ENCODE measurements around the gene SHC1. TPM values are rescaled to one million over a fixed set of nuclear protein-coding genes. Genes with fewer than 3 reads are reported as not detected.
A peak's percentile ranks its signal among the peaks of the same experiment; 100 is the strongest.

The SHC1 gene
- total and polyA plus RNA-seq, 2 donors from 2014 or later: 43.8 to 153 TPM

- FAIRE-seq: no peak
- intact Hi-C loops (cut with DNase I): no loop called here
- Histone ChIP-seq H3K4me3 (ENCODE audit: low read length in 3 of 3) (no peak overlapping the region), H3K4me1 (ENCODE audit: control insufficient read depth in 2 of 3, insufficient read depth in 2 of 3, low read depth in 1 of 3, low read length in 3 of 3) (peaks cover 4 to 36% (median 26%) of the 10 kb centered on the region in 3 donors), H3K9ac (ENCODE audit: low read length in 3 of 3) (no peak overlapping the region), H3K36me3 (ENCODE audit: control insufficient read depth in 2 of 3, insufficient read depth in 3 of 3, low read length in 3 of 3) (no peaks in the 10 kb centered on the region), H3K27me3 (ENCODE audit: control insufficient read depth, insufficient read depth, low read length) (no peaks in the 10 kb centered on the region), H3K27ac (ENCODE audit: low read depth in 2 of 2, low read length in 2 of 2) (no peak overlapping the region), H3K9me3 (ENCODE audit: control insufficient read depth in 2 of 3, insufficient read depth in 1 of 3, low read length in 3 of 3) (no peaks in the 10 kb centered on the region)
- DNase-seq: no peak
- TF ChIP-seq CTCF (IDR thresholded peaks at IDR 0.05; ENCODE audit: borderline replicate concordance, extremely low read depth, insufficient read depth): no peak
Observed at GRCh38 chr1:154958036-154958435, 12.5 kb downstream of the SHC1 start.

- Histone ChIP-seq H3K27ac (ENCODE audit: low read depth in 2 of 2, low read length in 2 of 2) (no peak overlapping the region), H3K4me1 (ENCODE audit: control insufficient read depth in 2 of 3, insufficient read depth in 2 of 3, low read depth in 1 of 3, low read length in 3 of 3) (peaks cover 4 to 38% (median 26%) of the 10 kb centered on the region in 3 donors), H3K36me3 (ENCODE audit: control insufficient read depth in 2 of 3, insufficient read depth in 3 of 3, low read length in 3 of 3) (no peaks in the 10 kb centered on the region), H3K9ac (ENCODE audit: low read length in 3 of 3) (no peak overlapping the region), H3K4me3 (ENCODE audit: low read length in 3 of 3) (no peak overlapping the region), H3K27me3 (ENCODE audit: control insufficient read depth, insufficient read depth, low read length) (no peaks in the 10 kb centered on the region), H3K9me3 (ENCODE audit: control insufficient read depth in 2 of 3, insufficient read depth in 1 of 3, low read length in 3 of 3) (no peaks in the 10 kb centered on the region)
- no peak for TF ChIP-seq CTCF (IDR thresholded peaks at IDR 0.05; ENCODE audit: borderline replicate concordance, extremely low read depth, insufficient read depth)
- FAIRE-seq (no peak), DNase-seq (peak in 1 of 5 donors; percentile 41)
- intact Hi-C loops (cut with DNase I): no loop called here
Observed at GRCh38 chr1:154957091-154957657, 13.4 kb downstream of the SHC1 start.

- H3K36me3 ChIP-seq (ENCODE audit: control insufficient read depth in 2 of 3, insufficient read depth in 3 of 3, low read length in 3 of 3): no peaks in the 10 kb centered on the region
- no peak overlapping the region for H3K27ac ChIP-seq (ENCODE audit: low read depth in 2 of 2, low read length in 2 of 2)
- DNase-seq: peak in 2 of 5 donors; percentile 58 to 72
- intact Hi-C loops (cut with DNase I): no loop called here
- no peaks in the 10 kb centered on the region for H3K9me3 ChIP-seq (ENCODE audit: control insufficient read depth in 2 of 3, insufficient read depth in 1 of 3, low read length in 3 of 3)
- no peak for FAIRE-seq
- peak overlapping the region; percentile 37 to 90 (median 88) for H3K4me3 ChIP-seq (ENCODE audit: low read length in 3 of 3)
- no peak for TF ChIP-seq CTCF (IDR thresholded peaks at IDR 0.05; ENCODE audit: borderline replicate concordance, extremely low read depth, insufficient read depth)
- no peaks in the 10 kb centered on the region for H3K27me3 ChIP-seq (ENCODE audit: control insufficient read depth, insufficient read depth, low read length)
- H3K4me1 ChIP-seq (ENCODE audit: control insufficient read depth in 2 of 3, insufficient read depth in 2 of 3, low read depth in 1 of 3, low read length in 3 of 3): peaks cover 4 to 38% (median 26%) of the 10 kb centered on the region in 3 donors
- peak overlapping the region in 2 of 3 donors; percentile 71 to 82 for H3K9ac ChIP-seq (ENCODE audit: low read length in 3 of 3)
Observed at GRCh38 chr1:154956544-154956941, 14.0 kb downstream of the SHC1 start.
